NOMO-1 treated with DMSO at 0.1 percent for 48 hours (cell line): ENCODE measurements around the gene ADAMTS17.
A peak's percentile ranks its signal among the peaks of the same experiment; 100 is the strongest.

Experiments used
- DNase-seq: peaks from one replicate; lab custom pipeline; 2025; ENCODE audit not compliant: unreplicated experiment; lab: John Stamatoyannopoulos, UW

ADAMTS17 gene

DNA sequence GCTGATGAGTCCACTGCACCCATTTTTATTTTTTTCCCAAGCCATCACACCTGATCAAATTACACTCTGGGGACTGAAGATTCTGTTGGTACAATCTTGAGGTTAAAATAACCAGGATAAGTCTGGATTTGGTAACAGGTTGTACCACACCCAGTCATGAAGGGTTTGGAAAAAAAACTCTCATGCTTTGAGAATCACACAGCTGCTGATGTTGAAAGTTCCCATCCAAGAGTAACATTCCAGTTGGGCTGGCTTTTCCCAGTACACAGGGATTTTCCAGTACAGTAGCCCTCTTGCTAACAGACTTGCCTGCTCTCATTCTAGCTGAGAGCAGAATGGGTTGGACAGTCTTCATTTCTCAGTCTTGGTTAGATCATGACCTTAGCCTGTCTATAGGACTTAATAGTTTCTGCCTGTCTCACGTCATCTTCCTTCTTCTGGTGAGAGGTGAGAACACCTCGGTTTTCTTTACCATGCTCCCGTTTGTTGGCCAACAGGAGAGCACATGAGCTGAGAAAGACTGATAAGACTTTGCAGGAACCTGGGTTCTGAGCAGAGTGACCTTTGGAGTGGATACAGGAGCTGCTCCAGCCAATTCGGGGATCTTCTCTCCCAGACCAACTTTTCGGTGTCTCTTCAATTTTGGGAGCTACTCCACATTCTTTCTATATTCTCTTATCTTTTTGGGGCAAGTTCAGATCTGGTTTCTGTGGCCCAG lies 308.5 kb downstream of the ADAMTS17 start:
- DNase-seq, result no peak

DNA sequence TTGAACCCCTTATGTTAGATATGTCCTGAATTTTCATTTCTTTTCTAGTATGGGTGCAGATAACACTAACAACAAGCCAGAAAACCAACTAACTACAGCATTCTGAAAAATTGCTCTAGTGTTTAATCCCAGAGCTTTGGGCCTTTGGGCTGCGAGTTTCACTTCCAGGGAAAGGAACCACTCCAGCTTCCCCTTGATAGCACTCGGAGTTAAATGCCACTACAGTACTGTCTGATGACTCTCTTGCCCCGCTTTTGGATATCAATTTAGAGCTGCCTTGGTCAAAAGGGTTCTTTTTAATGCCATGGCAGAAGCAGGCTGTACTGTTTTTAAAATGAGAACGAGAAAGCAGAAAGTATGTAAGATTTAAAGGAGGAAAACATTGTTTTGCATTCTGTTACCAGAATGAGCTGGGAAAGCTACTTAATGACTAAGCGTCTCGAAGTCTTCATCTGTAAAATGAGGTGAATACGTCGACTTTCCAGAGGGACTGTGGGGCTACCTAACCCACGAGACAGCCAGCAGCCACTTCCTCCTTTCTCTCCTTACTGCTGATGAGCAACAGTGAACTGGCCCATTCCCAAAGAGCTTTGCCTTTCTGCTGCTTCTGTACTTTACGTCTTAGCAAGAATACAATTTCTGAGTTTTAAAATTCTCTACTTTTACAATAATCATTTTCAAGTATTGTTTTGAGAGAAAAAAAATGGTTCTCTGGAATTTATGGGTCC lies 309.3 kb downstream of the ADAMTS17 start:
- peak; percentile 1 for DNase-seq

DNA sequence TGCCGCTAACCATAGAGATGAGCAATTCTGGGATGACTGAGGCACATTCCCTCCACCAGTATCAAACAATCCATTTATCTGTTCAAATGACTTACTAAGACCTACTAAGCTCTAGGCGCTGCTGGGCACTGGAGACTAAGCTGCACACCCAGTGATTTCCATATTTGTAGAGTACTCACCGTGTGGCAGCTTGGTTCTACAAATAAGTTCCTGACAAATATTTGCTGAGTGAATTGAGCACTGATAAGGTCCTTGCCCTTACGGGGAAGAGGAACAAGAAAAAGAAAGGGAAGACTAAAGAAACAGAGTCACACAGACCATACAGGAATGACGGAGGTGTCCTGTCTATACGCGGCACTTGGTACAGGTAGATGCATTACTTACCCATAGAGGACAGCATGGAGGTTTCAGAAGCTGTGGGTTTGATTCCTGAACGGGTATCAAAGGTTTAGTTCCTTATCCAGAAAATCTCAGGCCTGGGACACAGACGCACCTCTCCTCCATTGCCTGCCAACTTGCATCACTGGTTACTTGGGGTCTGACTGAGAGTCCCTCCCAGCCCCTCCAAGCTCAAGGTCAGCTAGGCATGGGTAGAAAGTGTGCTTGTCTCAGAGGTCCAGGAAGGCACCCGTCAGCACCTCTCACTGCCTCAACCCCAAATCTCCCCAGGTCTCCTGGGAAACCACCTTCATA lies 310.0 kb downstream of the ADAMTS17 start:
- DNase-seq, result no peak

DNA sequence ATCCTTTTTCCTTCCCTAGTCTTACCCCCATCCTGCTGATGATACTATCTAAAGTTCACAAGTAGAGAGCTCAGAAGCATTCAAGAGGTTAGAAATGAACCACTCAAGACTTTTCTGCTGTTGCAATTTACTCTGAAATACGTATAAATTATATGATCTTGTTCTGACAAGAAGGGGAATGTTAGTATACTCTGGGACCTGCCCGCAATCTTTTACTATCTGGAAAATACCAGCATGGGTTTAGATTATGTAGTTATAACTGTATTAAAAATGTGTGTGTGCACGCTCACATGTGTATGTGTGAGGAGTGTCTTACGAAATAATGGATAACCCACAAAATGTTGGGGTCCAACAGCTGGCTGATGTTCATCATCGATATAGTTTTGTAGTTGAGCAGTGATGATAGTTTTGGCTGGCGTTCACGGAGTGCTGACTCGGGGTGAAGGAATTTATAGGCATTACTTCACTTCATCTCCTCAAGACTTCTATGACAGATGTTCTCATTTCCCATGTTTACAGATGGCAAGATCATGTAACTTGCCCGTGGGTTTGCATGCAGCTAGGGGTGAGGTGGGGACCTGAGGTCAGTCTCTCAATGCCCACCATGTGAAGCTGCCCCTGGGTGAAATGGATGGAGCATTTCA lies 311.1 kb downstream of the ADAMTS17 start:
- no peak for DNase-seq

DNA sequence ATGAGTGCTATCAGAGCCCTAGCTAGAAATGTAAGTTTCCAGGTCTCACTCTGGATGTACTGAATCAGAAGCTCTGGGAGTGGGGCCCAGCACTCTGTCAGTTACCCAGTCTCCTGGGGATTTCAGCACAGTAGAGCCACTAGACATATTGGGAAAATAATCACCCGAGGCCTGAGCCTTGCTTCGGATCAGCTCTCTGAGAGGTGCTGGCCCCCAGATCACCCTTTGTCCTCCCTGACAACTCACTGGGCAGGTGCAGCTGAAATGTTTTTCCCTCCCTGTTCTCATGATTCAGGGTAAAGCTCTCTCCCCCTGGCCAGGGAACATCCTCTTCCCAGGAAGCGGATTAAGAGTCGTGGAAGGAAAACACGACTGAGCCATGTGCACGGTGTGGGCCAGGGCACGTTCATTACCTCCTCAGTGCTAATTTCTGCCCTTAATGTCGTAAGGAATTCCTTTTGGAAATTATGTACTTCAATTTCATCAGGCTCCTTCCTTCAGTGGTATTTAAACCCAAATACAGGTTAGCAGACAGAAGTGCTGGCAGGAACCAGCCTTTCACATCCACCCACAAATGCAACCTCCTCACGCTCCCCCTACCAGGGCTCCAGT lies 311.8 kb downstream of the ADAMTS17 start:
- DNase-seq, result no peak

DNA sequence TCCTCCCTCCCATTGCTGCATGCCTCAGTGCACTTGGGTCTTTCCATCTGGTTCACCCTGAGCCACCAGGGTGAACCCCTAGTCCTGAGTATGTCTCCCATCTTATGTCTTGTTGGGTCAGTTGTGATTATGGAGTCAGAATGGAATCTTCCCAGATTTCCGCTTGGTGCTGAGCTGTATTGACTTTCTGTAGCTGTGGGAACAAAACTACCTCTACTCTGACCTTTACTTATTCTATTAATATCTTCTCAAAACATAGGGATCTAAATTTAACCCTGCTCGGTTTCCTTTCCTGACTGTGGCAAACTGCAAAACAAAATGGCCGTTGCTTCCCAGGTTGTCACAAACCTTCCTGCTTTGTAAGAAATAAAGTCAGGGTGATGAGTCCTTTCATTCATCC lies 312.7 kb downstream of the ADAMTS17 start:
- no peak for DNase-seq

DNA sequence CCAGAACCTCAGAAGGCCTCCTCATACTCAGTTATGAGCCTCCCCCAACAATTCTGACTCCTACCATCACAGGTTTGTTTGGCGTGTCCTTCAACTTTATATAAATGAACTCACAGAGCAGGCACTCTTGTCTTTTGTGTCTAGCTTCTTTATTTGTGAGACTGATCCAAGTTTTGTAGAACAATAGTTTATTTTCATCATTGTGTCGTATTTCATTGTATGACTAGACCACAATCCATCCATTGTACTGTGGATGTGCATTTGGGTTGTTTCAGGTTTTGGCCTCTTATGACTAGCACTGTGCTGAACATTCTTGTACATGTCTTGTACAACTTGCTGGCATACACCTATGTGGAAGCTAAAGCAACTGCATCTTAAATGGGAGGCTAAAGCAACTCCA lies 315.7 kb downstream of the ADAMTS17 start:
- no peak for DNase-seq

DNA sequence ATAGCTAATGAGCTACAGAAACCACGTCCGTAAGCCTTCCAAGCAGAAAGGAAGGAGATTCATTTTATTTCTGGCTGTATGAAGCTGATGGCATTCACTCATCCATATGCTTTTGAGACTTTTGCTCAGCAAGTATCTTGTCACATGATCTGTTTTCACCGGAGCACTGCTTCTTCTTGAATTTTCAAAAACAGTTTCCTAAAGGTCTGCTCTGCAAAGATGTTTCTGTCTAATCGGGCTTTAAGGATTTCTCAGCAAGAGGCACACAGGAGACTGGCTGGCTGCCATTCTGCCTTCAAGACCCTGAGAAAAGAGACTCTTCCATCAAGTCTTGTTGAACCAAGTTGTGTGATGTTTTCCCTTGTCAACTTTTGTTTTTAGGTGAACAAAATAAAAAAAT lies 319.0 kb downstream of the ADAMTS17 start:
- no peak for DNase-seq

DNA sequence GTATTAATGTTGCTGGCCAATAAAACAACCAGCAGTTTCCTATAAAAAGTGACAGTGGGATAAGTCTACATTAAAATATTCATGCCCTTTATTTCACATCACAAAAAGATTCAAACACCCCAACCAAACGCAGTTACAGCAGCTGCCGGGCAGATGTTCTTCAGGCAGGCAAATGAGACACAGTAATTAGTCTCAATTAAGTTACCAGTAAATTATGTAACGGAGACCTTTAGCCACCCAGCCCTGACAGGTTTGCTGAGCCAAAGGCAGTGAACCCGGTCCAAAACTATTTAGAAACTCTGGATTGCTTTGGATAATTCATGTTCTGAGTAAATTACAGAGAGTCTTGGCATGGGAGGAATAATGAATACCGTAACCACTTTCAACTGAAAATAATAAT lies 319.4 kb downstream of the ADAMTS17 start:
- no peak for DNase-seq

DNA sequence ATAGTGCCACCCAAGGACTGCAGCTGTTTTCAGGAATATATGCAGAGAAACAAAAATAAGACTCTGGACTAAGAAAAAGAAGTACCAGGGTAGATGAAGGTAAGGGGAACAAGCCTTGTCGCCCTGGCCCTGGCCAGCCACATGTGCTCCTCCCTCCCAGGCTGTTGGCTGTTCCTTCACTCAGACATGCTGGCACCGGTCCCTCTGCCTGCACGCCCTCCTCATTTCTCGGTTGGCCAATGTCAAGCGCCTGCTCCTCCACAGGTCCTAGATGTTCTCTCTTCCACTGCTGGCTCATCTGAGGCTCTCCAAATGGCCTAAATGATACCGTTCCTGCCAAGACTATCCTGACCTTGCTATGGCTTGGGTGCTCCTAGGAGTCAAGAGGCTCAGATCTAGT lies 320.1 kb downstream of the ADAMTS17 start:
- DNase-seq, result no peak

DNA sequence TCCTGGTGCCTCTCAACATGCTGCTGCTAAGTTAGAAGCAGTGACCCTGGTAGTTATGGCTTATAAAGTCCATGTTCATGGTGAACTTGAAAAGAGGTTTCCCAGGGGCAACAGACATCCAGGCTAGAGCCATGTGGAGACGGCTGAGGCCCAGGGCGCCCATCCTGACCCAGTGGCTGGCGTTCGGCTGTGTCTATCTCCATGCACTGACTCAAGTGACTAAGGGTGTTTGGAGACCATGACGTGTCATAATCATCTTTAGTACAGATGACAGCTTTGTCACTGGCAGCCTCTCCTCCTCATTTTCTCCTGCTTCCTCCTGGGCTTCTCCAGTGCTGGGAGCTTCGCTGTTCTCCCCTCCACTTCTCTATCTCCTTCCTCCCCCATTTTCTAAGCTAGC lies 321.2 kb downstream of the ADAMTS17 start:
- no peak for DNase-seq

DNA sequence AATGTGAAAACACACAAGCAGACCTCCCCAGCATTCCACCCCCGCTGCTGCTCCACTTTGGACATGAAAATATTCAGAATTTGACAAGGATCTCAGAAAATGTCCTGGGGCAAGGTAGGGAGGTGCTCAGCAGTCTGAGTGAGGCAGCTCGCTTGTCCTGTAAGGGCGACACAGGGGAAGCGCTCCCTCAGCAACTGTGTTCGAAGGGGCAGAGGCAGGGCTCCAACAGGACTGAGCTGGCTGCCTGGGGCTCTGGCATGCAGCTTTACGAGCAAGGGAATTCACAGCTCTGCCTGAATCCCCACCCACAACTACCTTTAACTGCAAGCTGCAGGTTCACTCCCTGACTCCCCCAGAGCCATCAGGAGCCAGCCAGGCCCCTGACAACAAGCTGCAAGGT lies 321.6 kb downstream of the ADAMTS17 start:
- no peak for DNase-seq

DNA sequence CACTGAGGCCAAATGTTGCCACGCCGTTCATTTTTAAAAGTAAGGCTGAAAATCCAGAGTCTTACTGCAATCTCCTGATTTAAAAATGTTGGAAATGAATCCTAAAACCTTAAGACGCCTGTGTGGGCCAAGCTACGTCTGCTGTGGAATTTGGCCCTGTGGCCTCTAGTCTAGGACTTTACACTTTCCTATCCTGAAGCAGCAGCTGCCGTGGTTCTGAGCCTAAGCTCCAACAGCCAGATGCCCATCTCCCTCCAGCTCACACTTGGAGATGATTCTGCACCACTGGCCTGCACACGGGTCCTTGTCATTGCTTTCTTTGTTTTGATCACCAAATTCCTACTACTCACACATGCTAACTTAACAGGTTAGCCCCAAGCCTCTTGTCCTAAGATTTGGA lies 322.2 kb downstream of the ADAMTS17 start:
- DNase-seq, result no peak

DNA sequence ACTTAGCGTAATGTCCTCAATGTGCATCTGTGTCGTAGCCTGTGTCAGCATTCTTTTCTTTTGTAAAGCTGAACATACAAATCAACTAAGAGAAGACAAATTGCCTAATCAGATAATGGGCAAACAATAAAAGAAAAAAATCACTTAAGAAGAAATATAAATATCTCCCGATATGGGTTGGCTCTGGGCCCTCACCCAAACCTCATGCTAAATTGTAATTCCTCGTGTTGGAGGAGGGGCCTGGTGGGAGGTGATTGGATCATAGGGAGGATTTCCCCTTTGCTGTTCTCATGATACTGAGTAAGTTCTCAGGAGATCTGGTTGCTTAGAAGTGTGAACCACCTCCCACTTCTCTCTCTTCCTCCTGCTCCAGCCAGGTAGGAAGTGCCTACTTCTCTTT lies 323.6 kb downstream of the ADAMTS17 start:
- DNase-seq, result no peak

DNA sequence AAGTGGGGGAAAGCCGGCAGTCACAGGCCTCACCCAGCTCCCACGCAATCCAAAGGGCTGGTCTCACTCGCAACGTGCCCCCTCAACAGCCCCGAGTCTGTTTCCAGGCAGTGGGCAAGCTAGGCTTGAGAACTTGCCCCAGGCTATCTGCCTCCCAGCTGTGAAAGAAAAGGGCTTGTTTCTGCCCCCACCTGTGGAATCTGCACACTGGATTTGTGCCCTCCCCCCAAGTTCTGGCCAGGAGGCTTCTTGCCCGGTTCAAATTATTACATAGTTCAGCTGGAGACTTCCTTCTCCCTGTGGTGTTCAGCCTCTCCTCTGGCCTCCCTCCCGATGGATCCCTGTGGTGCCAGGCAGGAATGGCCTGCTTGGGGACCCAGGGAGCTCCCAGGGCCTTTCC lies 324.6 kb downstream of the ADAMTS17 start:
- no peak for DNase-seq

DNA sequence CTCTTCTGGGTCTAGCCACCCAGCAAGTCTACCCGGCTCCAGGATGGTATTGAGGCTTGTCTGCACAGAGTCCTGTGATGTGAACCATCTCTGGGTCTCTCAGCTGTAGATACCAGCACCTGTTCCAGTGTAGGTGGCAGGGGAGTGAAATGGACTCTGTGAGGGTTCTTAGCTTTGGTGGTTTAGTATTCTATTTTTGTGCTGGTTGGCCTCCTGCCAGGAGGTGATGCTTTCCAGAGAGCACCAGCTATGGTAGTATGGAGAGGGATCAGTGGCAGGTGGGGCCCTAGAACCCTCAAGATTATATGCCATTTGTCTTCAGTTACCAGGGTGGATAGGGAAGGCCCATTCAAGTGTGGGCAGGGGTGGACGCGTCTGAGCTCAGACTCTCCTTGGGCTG lies 325.1 kb downstream of the ADAMTS17 start:
- DNase-seq, result no peak

DNA sequence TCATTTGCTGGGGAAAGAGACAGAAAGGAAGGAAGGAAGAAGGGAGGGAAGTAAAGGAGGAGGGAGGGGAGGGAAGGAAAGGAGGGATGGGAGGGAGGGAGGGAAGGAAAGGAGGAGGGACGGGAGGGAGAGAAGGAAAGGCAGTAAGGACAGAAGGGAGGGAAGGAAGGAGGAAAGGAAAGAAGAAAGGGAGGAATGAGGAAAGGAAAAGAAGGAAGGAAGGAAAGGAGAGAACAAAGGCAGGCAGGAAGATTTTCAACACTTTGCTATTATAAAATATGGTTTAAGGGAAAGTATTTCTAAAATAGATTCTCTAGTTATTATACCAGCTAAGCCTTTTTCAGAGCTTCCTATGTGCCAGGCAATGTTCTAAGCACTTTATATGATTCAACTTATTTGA lies 330.5 kb downstream of the ADAMTS17 start:
- DNase-seq, result no peak

DNA sequence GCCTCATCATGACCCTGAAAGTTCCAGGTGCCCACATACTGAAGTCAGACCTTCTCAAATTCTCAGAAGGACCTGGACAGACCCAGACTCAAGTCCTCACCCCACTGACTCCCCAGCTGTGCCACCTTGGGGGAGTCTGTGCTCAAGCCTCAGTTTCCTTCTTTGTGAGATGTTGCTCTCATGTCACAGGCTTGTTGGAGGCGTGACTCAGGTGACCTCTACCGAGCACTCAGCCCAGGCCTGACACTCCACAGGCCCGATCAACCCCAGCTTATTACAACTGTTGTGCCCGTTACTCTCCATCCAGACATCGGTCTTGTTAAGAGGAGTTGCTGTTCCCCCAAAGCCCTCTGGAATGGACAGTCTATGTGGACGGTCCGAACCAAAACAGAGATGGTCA lies 332.4 kb downstream of the ADAMTS17 start:
- no peak for DNase-seq

DNA sequence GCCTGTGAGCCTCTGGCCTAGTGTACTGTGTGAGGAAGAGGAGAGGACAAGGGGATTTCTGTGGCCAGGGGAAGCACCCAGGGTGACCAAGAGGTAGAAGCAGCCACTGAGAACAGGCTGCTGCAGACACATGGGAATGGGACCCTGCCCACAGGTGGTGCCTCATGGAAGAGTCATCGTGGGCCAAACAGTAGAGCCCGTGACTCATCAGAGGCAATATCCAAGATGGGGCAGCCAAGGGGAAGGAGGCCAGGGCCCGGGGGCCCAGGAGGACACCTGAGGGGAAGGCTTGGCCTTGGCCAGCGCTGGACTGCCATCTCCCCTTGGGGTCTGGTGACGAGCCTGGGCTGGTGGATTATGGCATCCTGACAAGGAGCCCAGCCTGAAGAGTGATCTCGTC lies 333.5 kb downstream of the ADAMTS17 start:
- DNase-seq, result no peak

DNA sequence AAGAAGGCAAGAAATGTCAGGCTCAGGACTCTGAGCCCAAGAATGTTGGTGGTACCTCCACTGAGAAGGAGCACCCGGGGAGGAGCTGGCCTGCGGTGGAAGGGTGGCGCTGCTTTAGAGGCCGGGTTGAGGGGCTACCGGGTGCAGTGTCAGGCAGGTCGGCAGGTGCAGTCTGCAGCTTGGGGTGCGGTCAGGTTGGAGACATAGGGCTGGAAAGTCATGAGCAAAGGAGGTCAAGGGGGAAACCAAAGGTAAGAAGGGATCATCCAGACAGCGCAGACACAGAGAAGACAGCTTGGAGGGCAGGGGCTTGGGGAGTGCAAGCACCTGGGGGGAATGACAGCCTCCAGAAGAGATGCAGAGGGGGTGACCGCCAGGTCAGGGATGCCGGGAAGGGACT lies 334.2 kb downstream of the ADAMTS17 start:
- DNase-seq, result no peak

DNA sequence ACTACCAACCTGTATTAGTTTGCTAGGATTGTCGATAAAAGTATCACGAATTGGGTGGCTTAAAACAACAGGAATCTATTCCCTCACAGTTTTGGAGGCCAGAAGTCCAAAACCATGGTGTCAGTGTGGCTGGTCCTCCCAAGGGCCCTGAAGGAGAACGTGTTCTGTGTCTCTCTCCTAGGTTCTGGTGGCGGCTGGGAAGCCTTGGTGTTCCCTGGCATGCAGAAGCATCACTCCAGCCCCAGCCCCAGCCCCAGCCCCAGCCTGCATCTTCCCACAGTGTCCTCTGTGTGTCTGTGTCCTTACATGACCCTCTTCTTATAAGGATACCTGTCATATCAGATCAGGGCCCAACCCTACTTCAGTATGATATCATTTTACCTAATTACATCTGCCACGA lies 336.1 kb downstream of the ADAMTS17 start:
- DNase-seq, result no peak
